Activated T-cell treated with anti-CD3 and anti-CD28 coated beads, Interleukin-2, amount 50 U/mL, for 1 hour (primary cell): ENCODE results near the gene SSPN.
"Not testable (repeated sequence)": the region's sequence is repeated elsewhere in the genome, so short reads cannot be mapped to it uniquely, and the experiment has no call there.

Experiments
- DNase-seq: peaks from one replicate; pipeline ENCODE4 v3.0.0-alpha.2; 2020

SSPN gene

DNA sequence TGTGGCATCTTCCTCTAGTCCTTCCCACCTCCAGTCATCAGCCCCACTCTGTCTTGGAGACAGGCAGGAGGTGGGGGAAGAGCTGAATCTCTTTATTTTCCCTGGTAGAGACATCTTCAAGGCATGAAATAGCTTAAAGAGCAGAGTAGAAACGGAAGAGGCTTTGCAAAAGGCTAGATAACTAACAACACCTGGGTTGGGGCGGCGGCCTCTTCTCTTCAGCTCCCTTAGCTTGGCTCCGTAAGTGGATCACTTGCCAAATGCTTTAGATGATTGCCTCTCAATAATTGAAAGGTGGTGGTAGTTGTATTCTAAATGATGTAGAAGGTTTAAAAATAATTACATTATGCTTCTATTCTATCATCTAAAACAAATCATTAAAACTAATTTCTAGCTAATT is 36.1 kb downstream of the SSPN start:
- DNase-seq, result no peak

DNA sequence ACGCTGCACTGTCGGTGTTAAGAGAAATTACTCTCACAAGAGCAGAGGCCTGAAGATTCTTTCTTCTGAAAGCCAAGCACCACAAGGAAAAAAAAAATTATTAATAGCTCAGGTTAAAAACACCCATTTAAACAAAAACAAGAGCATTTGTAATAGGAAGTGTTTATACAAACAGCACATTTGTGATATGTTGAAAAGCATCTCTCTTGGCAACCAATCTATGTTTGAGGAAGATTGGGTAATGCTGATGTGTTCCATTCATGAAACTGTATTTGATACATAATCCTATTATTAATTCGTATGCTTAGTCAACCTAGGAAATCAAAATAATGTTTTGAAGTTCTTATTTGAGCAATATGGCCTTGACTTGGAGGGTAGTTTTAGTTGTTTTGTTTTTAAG is 36.5 kb downstream of the SSPN start:
- no peak for DNase-seq

- DNase-seq, result no peak
Measured at GRCh38 chr12:26233631-26234030, 38.3 kb downstream of the SSPN start.

GRCh38 chr12:26235465-26235864 is 40.1 kb downstream of the SSPN start:
- DNase-seq, result not testable (repeated sequence)

DNA sequence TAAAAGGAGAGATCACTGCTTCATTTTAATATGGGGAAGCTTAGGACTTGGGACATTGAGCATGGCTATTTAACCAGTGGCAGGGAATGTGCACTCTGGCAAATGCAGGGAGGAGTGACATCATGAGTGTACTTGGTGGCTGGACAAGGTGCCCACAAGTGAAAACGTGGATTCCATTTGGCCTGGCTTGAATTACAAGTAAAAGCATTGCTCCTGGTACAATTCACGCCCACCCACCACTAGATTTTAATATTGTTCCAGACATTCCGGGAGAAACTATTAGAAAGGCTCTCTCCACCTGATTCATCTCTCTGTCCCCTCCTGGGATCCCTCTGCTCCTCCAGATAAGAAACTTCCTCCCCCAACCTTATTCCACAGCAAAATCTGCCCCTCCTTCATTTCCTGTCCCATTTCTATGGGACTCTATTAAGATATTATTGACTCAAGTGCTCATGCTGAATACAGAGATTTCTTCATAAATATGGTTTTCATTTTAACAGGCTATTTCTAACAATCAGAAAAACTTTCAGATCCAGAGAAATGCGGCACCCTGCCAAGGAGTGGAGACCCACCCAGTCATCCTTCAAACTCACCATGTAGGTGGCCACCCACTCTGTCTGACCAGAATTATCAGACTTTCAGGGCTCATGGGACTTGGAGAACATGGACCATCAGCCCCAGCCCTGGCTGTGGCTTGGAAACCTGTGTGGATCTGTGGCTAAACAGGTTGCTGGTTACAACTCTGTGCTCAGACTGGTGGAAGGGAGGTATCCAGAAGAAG is 43.2 kb downstream of the SSPN start:
- no peak for DNase-seq

- DNase-seq, result no peak
Measured at GRCh38 chr12:26239122-26239851, 43.9 kb downstream of the SSPN start.

DNA sequence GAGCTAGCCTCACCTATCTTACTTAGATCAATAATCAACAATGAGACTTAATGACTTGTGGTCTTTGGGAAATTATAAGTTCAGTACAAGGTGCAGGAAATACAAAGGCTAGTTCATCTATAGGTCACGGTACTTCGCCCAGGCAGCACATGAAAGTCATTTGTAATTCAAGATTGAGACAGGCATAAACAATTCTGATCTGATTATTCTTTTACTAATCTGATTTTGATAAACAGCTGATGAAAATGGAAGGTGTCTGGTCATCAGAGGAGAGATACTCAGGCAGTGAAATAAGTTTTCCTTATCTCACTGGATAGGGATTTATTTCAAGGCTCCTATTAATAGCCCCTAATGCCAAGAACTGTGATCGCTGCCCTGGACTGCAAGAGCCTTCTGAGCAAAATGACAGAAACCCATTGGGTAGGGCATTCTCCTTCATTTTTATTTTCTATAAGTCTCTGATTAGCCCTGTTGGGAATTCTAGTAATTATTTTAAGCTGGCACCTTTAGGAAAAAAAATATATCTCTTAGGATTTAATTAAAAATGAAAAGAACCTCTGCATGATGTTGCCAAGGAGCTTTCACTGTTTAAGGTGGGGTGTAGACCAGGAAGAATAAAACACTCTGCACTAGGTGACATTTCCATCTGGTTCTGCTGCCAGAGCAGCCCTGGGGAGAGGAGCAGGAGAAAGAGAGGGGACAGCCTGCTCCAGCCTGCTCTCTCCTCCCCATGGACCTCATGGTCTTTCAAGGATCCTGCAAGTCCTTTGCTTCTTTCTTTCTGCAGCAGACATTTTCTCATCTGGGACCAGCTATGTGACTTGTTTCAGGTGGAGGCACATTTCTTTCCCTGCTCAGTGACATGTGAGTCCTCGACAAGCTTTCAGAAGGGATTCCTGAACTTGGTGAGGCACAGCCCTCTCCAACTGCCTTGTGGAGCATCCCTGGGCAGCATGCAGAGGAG is 44.8 kb downstream of the SSPN start:
- DNase-seq, result no peak

DNA sequence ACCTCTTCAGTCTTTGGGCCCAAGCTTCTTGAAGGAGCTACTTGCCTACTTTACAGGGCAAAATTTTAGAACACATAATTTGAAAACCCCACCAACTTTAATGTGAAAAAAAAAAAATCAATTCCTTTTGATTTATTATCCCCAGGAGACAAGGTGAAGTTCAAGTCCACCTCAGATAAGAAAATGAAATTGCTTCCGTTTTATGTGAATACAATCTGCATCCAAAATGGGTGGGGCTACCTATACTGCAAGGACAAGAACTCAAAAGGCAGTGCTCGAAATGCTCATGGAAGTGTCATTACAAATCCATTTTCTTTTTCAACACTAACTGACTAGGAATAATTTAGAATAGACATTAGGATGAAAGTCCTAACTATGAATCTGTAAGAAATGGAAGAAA is 45.7 kb downstream of the SSPN start:
- no peak for DNase-seq

DNA sequence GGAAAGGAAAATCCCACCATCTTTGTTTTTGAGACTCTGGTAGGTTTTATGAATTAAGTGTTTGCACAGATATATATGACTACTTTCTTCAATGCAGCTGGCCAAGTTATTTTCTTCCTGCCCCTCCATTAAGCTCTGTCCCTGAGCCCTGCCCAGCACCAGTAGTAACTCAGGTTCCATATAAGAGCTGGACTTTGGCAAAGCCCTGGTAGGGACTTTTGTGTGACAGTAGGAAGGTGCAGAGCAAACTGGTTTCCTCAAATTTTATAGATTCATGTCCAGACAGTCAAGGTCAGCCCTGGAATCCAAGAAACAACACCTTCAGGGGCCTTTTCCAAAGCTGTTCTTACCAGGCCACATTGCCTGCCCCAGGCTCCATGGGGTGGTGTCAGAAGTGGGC is 47.3 kb downstream of the SSPN start:
- no peak for DNase-seq

DNA sequence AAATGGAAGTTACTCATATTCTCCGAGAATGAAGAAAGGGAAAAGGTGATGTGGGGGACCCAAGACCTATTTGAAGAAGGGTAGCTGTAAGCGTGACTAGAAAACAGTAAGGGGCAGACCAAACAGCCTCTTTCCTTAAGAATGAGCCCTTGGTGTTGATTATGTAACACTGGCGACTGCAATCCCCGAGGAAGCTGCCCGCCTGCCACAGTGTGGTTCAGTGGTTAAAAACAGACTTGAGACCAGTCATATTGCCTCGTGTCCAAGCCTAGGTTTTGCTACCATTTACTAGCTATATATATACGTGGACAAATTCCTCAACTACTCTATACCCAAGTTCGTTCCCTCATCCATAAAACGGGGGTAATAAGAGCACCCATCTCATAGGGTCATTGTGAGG is 49.1 kb downstream of the SSPN start:
- DNase-seq, result no peak

GRCh38 chr12:26245175-26245942 is 50.0 kb downstream of the SSPN start:
- DNase-seq, result no peak

DNA sequence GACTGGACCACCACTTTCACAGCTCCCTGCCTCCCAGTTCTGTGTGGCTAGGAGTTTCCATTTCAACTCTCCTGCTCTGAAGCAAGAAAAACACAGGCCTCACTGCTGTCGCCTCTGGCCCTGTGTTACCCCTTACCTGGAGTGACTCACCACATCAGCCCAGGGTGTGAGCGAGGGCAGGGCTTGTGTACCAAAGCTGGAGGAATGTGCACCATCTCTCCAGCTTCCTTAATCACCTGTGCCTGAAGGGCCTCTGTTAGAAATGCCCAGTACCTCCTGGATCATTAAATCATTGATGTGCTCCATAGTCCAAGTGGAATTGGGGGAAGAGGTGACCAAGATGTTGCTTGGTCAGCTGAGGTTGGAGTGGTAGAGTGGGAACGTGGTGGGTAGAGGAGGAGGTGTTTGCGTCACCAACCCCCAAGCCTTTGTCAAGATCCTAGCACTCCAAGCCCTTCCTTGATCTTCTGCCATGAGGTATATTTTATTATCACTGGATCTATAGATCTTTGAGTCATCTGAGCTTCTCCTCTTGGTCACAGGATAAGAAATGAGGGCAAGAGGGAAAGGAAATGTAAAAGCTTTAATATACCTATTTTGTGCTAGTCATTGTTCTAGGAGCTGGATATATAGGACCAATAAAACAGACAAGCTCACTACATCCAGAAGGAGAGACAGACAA is 51.3 kb downstream of the SSPN start:
- DNase-seq, result no peak

- no peak for DNase-seq
Measured at GRCh38 chr12:26247873-26248272, 52.5 kb downstream of the SSPN start.

- DNase-seq, result no peak
Measured at GRCh38 chr12:26250801-26251200, 55.4 kb downstream of the SSPN start.

DNA sequence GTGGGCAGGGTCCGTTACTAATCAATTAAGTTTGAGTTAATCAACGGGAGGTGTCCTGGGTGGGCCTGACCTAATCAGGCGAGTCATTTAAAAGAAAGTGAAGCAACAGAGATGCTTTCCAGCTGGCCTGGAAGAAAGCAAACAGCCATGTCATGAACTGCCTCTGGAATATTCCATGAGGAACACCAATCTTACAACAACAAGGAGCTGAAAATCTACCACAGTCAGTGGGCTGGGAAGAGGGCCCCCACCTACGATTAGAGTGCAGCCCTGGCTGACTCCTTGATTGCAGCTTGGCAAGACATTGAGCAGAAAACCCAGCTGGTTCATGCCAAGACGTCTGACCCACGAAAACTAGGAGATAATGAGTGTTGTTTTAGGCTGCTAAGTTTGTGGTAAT is 56.2 kb downstream of the SSPN start:
- no peak for DNase-seq

- no peak for DNase-seq
Measured at GRCh38 chr12:26252946-26253345, 57.6 kb downstream of the SSPN start.

- no peak for DNase-seq
Measured at GRCh38 chr12:26255893-26256645, 60.7 kb downstream of the SSPN start.

DNA sequence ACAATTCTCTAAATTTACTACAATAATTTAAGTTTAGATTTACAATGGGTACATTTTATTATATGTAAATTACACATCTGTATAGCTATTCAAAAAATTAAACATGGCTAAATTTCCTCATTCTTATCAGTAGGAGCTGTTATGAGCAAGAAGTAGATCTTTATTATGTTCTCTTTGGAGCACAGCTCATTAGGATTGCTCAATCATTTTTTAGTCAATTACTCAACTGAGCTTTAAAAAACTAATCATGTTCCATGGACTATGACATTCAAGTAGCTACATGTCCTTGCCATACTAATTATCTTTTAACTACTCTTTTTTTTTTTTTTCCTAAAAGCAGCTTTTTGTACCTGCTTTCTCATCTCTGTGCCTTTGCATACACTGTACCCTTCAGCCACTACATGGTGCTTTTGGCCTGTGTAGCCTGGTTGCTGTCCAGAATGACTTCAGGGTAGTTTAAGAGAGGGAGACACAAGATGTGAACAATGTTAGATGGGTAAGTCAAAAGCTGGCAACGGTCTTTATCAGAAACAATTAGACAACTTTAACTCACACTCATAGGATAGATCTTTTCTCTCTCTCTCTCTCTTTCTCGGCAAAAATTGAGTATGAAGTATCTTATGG is 69.0 kb downstream of the SSPN start:
- DNase-seq, result no peak

DNA sequence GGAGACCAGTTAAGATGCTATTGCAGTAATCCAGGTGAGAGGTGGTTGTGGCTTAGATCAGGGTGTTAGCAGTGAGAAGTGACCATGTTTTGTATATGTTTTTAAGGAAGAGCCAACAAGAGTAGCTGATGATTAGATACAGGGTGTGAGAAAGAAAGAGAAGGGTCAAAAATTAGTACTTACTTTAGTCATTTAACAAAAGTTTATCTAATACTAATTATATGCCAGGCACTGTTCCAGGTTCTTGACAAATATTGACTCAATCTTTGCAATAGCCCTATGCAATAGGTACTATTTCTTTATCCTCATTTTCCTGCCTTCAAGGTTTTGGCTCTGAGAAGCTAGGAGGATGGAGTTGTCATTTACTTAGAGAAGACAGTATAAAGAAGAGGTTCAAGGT is 70.2 kb downstream of the SSPN start:
- DNase-seq, result no peak

- DNase-seq, result no peak
Measured at GRCh38 chr12:26266881-26267280, 71.5 kb downstream of the SSPN start.
